ENCODE results near the gene ADAMTS17.
A peak's percentile ranks its signal among the peaks of the same experiment; 100 is the strongest.

Gene ADAMTS17

DNA sequence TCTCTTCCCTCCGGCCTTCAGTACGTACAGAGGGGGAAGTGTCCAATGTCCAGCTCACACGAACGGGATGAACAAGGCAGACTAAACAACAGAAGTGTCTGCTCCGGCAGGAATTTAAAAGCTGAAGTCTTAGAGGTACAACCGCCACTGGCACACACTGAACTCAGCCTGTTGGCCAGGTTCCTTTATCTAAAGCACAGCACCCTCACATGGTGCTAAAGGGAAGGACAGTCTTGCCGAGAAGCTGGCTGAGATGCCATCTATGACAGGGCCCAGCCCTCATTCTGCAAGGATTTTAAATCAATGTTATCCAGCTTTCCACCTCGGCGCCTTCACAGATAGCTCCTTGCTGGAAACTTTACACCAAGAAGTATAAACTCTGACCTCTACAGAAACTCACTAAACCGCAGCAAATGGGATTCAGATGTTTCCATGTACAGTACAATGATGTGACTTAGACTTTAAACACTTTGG lies 2.8 kb downstream of the ADAMTS17 start:
- peak; percentile 55 to 67 for DNase-seq

DNA sequence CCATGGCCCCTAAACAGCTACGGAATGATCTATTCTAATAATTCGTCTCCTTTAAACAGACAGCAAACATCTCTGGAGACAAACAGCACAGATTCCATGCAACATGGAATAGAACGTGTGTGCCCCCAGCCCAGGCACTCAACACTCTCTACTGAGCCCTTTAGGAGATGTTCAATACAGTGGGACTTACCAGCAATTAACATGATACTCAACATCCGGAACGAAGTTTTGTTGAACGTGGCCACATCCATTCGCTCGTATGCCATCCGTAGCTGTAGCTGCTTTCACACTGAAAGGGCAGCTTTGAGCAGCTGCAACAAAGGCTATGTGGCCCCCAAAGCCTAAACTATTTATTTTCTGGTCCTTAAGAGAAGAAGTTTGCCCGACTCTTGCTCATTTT lies 3.5 kb downstream of the ADAMTS17 start:
- no peak for DNase-seq

DNA sequence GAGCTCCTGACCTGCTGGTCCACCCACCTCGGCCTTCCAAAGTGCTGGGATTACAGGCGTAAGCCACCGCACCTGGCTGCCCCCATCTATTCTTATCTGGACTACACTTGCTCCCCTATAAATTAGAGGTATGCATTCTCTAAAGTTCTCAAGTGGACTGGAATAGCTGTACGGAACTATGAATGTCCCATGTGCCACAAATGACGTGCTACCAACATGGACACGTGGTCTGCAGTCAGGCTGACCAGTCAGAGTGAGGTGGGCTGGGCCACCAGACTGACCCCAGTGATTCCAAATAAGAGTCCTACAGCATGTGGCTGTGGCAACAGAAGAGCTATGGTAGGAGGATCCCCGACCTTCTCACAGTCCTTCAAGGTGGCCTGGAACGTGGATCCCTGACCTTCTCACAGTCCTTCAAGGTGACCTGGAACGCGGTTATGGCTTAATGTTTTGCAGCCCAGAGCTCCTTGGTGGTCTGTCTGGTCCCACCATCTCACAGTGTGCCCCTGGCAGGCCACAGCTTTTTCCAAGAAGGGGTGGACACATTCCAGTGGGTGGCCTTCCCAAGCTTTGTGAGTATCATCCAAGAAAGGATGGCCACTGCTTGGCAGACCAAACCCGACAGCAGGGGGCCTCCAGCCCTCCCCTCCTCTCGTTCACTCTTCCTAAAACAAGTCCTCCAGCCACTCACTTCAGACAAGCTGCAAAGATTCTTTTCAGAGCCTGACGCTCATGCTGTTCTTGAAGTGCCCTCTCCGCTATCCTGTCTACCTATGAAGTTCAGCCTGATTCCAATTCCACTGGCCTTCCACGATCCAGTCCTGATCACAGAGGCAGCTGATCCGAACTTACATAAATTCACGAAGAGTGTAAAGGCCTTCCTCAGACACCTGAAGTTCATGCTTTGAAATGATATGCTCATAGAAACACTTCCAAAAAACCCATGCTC lies 4.4 kb downstream of the ADAMTS17 start:
- no peak for DNase-seq

DNA sequence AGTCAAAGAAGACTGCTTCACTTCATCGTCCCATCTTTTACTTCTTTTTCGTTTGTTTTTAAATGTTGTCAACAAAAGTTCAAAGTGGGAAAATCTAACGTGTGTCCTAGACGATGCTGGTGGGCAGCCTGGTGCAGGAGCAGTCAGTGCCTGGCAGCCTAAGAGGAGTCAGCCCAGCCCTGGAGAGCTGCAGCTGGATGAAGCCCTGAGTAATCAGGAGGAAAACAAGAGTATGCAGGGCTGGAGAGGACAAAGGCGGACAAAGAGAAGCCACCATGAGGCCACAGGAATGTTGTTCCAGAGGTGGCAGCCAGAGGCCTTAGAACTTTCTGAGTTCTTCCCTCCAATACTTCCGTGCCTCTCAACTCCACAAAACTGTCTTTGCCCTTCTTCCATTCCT lies 5.7 kb downstream of the ADAMTS17 start:
- DNase-seq: no peak

DNA sequence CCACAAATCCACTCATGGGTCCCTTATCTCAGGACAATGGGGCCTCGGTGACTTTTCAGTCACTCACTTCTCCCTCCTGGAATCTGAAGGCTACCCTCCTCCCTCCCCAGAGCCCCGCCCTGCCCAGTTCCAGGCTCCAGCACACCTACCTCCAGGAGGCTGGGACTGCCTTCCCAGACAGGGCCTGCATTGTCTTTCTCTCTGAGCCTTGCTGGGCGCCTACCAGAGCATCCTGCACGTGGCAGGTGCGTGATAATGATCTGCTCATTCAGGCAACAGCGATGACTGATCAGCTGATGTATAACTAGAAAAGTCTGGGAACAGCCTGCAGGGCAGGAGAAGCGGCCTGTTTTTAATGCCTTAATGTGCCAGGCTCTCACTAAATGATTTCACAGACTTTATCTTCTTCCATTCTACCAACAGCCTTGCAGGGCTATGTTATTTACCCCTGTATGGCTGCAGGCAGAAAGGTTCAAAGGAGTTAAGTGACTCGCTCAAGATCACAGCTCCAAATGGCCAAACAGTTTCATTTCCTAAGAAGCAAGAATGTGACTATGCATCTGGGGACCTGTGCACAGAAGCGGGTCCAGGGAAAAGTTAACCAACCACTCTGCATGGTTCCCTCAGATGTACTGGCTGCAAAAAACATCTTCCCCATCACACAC lies 6.3 kb downstream of the ADAMTS17 start:
- no peak for DNase-seq

DNA sequence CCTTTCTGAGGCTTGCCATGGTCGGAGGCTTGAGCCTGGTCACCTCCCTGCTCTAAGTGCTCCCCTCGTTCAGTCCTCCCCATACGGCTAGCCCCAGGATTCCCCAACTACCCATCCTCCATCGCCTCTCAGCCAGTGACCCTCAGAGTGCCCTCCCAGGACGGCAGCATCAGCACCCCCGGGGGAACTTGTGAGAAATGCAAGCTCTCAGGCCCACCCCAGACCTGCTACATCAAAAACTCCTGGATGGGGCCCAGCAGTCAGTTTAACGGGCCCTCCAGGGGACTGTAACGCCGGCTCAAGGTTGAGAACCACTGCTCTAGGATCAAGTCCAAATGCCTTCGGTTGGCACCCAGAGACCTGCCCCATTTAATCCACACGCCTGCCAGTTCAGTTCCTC lies 6.9 kb downstream of the ADAMTS17 start:
- DNase-seq: no peak

DNA sequence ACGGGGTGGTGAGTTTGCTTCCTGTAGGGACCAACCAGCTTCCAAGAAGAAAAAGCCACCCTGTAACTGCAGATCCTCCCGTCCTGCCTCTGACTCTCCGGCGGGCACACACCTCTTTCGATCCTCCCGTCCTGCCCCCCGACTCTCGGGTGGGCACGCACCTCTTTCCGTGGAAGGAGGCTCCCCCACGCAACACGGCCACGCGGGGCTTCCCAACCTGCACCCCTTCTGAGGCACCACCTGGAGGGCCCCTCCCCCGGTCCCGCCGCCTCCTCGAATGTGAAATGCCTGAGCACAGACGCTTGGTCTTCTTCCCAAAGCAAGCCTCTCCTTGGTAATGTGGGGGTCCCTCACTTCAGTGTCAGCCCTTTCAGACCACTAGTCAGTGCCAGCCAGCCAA lies 7.3 kb downstream of the ADAMTS17 start:
- DNase-seq: no peak

DNA sequence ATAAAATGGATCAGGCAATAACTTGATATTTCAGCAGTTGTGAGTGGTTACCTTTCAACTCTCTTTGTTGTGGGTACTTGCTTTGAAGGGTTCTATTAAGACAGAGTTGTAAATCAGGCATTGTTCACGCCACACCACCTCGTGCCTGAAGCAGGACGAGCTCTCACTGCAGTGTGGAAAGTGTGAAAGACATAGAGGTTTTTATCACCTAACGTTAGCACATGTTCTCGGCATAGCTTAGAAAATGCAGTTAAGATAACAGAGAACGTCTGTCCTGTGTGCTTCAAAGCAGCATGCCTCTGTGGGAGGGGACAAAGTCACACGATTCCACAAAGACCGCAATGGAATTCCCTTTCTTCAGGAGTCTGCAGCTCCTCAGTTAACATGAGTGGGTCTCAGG lies 7.8 kb downstream of the ADAMTS17 start:
- DNase-seq: no peak

DNA sequence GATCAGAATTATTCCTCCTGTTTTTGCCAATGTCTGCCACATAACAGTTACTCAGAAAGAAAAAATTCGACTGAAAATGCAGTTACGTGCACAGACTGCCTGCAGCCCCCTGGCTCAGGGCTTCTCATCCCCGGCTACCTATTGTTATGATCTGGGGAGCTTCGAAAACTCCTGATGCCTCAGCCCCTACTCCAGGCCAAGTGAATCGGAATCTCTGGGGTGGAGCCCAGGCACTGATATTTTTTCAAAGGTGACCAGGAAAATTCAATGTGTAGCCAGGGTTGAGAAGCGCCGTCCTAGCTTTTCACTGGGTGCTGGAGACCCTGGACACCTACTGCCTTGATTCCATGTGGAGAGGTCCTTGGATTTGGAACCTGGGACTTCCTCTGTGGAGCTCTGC lies 8.5 kb downstream of the ADAMTS17 start:
- DNase-seq: no peak

DNA sequence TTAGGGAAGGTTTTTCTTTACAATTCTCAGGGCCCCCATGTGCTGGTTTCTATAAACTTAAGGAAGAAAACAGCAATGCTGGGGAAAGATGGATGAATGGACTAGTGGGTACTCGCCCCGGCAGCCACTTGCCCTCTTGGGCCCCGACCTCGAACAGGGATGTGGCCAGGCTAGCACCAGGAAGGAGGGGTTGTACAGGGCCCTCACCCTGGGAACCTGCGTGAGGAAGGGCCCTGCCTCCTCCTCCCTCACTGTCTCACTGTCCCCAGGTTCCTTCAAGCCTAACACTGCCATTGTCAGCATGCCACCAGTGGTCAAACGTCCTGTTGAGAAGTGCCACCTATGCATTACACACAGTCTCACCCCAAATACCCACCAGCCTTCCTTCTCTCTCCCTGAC lies 9.1 kb downstream of the ADAMTS17 start:
- DNase-seq: no peak

DNA sequence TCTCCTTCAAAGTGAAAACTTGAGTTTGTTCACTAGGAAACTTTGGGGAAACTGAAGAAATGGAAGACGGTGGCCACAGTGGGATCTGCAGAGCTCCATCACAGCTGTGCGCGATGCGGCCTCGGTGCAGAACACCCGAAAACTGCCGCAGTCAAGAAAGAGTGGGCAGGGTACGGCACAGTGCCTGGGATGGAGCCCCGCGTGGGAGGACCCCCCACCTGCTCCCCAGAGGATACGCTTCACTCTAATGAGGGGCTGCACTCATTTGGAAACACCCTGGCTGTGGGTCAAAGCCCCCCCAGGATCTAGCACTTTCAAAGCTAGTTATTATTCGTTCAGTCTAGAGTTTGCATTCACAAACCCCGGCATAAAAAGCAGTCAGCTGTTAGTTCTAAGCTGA lies 9.5 kb downstream of the ADAMTS17 start:
- no peak for DNase-seq

DNA sequence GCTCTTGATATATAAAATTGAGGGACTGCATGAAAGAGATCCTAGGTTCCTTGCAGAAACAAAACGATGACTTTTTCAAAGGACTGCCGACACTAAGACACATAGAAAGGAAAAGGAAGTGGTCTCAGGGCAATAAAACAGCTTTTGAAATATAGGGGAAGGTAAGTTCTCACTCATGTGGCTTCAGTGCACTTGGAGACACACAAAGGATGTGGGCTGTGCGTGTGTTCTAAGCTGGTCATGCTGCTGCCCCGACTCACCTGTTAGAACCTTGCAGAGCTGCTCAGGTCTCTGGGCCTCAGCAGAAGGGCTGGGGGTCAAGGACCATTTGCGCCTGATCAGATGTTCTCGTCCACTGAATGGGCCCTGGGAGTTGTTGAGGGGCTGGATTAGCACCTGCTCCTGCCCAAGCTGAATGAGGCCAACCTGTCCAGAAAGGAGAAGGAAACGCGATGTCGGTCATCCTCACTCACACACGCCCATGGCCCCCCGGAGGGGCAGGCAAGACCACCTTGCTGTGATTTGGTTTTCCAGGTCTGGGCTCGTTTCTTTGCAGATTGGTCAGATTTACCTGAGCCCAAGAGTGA lies 11.1 kb downstream of the ADAMTS17 start:
- DNase-seq: no peak

DNA sequence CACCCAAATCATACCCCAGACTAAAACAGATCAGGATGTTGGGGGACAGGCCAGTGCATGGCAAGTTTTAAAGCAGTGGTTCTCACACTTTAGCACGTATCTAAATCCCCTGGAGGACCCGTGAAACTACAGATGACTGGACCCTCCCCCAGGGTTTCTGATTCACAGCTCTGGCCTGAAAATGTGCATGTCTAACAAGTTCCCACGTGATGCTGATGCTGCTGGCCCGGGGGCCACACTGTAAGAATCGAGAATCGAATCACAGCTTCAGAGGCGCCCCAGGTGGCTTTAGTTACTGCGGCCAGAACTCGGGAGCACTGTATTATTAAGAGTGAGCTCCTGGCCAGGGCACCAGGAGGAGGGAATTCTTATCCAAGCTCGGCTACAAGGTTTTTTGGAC lies 11.6 kb downstream of the ADAMTS17 start:
- no peak for DNase-seq

DNA sequence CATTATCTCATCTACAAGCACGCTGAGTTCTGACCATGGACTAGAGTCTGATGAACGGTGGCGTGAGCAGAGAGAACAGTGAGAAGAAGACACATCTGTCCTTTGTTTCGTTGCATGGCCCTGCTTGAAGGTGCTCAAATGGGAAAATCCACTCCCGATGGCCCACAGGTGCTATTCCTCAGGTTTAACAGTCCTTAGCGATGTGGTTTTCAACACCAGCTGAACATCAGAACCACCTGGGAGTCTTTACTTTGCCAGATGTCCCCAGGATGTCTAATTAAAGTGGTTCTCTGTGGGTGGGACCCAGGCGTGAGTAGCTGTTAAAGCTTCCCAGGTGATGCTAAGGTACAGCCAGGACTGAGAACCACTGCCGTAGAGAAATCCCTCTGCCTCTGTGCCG lies 13.0 kb downstream of the ADAMTS17 start:
- DNase-seq: no peak

DNA sequence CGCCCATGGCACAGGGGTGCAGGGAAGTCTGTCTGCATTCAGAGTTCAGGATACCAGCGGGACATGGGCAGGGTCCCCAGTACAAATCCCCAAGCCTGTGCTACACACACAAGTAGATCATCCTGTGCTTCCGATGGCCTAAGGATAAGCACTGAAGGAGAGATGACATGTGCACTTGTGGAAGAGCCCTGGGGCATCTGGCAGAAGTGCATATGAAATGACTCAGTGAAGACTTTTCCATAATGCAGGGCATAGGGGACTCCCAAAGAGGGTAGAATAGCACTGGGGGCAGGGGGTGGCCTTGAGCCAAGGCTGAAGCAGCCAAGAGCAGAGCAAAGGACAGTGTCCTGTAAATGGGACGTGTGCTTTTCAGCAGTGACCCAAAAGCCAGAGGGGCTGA lies 22.9 kb downstream of the ADAMTS17 start:
- no peak for DNase-seq

DNA sequence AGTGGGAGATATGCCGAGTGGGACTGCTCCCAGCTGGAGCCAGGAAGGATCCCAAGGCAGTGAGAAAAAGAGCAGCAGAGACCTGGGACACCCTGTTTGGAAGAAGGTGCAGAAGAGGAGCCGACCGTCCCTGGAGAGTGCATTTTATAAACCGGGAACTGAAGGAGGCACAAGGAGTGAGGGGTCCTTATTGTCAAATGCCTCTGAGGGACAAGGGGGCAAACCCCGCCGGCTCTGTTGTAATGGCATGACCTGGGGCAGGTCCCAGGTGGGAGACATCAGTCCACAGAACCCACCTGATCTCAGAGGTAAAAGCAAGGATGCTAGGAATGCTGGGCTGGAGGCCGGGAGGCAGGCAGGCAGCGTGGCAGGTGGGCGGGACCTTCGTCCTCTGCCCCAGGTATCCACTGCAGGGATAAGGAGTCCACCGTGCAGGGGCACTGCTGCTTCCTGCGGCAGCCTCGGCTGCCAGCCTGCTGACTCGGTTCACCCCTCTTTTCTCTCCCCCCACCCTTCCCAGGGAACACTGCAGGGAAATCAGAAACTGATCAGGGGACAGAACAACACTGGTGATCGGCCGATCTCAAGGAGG lies 26.9 kb downstream of the ADAMTS17 start:
- DNase-seq: no peak

DNA sequence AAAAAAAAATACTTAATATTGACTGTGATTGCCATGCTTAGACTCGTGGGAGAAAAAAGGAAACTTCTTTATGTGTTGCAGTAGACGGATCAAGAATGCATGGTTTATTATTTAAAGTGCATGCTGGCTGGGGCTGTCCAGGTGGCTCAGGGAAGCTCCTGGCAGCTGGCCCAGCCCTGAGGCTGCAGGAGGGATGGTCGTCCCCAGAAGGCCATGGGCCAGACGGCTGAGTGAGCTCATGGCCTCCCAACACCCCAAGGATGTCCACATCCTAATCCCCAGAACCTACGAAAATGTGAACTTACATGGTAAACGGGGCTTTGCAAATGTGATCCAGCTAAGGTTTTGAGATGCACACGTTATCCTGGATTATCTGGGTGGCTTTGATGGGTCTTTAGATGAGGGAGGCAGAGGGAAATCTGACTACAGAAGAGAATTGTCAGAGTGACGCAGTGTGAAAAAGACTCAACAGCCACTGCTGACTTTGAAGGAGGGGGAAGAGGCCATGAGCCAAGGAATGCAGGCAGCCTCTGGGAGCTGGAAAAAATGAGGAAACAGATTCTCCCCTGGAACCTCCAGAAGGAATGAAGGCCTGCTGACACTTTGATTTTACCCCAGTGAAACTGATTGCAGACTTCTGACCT lies 29.8 kb downstream of the ADAMTS17 start:
- DNase-seq: no peak

DNA sequence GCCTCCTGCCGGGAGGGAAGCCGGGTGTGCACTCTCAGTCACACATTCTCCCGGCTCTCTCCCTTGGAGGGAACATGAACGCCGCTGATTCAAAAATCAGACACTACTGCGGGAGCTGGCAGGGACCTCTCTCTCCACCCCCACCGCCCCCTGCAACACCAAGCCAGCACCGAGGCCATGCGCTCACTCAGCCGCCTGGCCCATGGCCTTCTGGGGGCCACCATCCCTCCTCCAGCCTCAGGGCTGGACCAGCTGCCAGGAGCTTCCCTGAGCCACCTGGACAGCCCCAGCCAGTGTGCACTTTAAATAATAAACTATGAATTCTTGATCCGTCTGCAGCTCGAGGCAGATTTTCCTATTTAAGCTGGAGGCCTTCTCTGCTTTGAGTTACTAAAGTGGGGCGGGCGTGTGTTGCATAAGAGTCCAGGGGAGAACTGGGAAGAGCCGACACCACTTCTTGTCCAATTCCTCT lies 30.6 kb downstream of the ADAMTS17 start:
- no peak for DNase-seq

DNA sequence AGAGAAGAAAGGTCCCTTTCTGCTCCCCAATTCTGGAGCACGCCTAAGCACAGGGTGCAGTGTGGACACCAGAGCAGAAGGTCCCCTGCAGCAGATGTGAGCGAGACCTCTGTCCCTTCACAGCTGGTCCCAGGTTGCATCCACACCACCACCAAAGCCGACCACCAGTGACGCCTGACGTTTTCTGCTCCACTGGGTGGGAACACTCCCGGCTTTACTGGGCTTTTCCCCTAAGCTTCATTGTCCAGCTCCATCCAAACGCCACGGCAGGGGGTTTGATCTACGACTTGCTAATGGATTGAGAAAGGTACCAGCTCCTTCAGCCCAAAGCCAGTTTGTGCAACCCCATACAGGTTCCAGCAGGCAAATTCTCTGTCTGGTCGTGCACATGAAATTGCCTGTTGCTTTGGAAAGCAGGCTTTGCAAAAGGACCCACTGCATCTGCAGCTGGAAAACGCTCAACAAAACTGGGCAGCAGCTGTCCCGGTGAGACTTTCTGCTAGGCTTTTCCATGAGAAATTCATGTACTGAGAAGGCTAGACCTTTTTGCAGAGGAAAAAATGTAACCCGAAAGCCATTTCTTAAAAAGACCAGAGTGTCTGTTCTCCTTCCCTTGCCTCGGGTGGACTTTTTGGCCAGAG lies 31.1 kb downstream of the ADAMTS17 start:
- DNase-seq: no peak

DNA sequence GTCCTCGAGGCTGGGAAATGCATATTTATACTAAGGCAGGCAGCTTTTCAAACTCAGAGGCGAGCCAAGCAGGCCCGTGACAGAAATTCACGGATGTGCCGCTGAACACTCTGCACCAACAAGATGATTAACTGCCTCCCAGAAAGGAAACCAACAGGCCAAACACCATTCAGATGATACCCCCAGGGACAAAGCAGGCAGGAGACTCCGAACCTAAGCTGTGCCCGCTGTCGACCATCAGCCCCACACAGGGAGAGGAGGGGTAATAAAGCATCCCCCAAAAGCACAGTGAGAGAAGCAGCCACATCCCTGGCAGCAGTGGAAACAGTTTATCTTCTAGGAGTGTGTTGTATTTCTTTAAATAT lies 31.8 kb downstream of the ADAMTS17 start:
- DNase-seq: no peak

DNA sequence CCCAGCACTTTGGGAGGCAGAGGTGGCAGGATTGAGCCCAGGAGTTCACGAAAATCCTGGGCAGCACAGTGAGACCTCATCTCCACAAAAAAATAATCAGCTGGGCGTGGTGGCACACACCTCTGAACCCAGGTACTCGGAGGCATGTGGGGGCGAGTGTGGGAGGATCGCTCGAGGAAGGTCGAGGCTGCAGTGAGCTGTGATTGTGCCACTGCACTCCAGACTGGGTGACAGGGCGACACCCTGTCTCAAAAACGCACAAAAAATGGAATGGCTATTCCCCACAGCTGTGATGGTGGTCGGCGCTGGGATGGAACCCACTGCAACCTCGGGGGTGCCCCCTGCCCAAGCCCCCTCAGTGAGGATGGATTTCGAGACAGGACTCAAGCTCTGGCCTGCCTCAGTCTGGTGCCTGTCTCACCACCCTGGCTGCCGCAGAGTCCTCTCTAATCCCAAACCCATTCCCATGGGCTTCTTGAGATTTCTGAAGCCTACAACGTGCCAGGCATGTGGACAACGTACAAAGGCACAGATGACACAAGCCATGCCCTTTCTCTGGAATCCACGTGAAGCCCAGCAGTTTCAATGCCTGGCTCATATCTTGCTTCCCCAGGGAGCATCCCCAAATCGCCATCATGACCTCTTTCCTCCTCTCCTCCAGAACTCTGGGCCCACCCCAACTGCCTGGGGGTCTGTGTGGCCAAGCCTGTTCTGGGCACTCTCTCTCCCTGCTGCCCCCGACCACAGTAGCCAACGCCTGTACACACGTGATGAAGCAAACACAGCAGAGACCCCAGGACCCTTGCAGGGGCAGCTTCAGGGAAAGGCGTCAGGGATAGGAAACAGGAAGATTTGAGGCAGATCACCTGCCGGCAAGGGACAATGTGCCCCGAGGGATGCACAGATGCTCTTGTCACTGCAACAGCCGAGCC lies 32.4 kb downstream of the ADAMTS17 start:
- DNase-seq: no peak
